H9 (cell line): ENCODE results near the gene SBF1. TPM values are rescaled to one million over a fixed set of nuclear protein-coding genes. Genes with fewer than 3 reads are reported as not detected.

Source experiments
- DNase-seq: peaks from one replicate; pipeline ENCODE4 v3.0.0-alpha.2; 2017
- H2AFZ ChIP-seq: one replicate; pipeline ENCODE4 v1.6.1; 2013; ENCODE audit warnings: mild to moderate bottlenecking, low read length, control low read depth, moderate library complexity
- H2AK5ac ChIP-seq: 2 replicates; pipeline ENCODE4 v1.6.1; 2013; ENCODE audit warnings: low read length, control low read depth, mixed read lengths; ENCODE audit not compliant: insufficient read length
- H2BK120ac ChIP-seq: one replicate; pipeline ENCODE4 v1.6.1; 2013; ENCODE audit warnings: low read depth, mild to moderate bottlenecking, low read length, control low read depth, inconsistent platforms; ENCODE audit not compliant: poor library complexity, severe bottlenecking
- H2BK12ac ChIP-seq: 2 replicates; pipeline ENCODE4 v1.6.1; 2013; ENCODE audit warnings: low read length, control low read depth, mixed read lengths, low read depth; ENCODE audit not compliant: insufficient read length
- H2BK15ac ChIP-seq: 2 replicates; pipeline ENCODE4 v1.6.1; 2013; ENCODE audit warnings: low read depth, low read length, control low read depth
- H2BK20ac ChIP-seq: one replicate; pipeline ENCODE4 v1.6.1; 2013; ENCODE audit warnings: low read depth, mild to moderate bottlenecking, low read length, control low read depth, inconsistent platforms; ENCODE audit not compliant: poor library complexity, severe bottlenecking
- H2BK5ac ChIP-seq: 2 replicates; pipeline ENCODE4 v1.6.1; 2013; ENCODE audit warnings: low read length, control low read depth, mixed read lengths; ENCODE audit not compliant: insufficient read length
- H3K14ac ChIP-seq: 2 replicates; pipeline ENCODE4 v1.6.1; 2013; ENCODE audit warnings: low read length, control low read depth; ENCODE audit not compliant: insufficient read depth
- H3K18ac ChIP-seq: 2 replicates; pipeline ENCODE4 v1.6.1; 2013; ENCODE audit warnings: low read depth, mild to moderate bottlenecking, mixed read lengths, low read length, control low read depth; ENCODE audit not compliant: insufficient read length
- H3K23ac ChIP-seq: 2 replicates; pipeline ENCODE4 v1.6.1; 2013; ENCODE audit warnings: low read length, control low read depth, mixed read lengths, low read depth; ENCODE audit not compliant: insufficient read length
- H3K23me2 ChIP-seq: 2 replicates; pipeline ENCODE4 v1.6.1; 2013; ENCODE audit warnings: low read depth, mild to moderate bottlenecking, mixed read lengths, low read length, control low read depth; ENCODE audit not compliant: insufficient read length, poor library complexity, severe bottlenecking
- H3K27ac ChIP-seq: 2 replicates; pipeline ENCODE4 v1.5.1; 2013; ENCODE audit warnings: low read length, control low read depth, mixed read lengths, low read depth; ENCODE audit not compliant: insufficient read length
- H3K27me3 ChIP-seq: 2 replicates; pipeline ENCODE4 v1.6.1; 2013; ENCODE audit warnings: low read length, control low read depth, inconsistent platforms; ENCODE audit not compliant: insufficient read depth
- H3K4ac ChIP-seq: 2 replicates; pipeline ENCODE4 v1.6.1; 2013; ENCODE audit warnings: low read depth, mild to moderate bottlenecking, control low read depth, inconsistent platforms, low read length, moderate library complexity
- H3K4me1 ChIP-seq: 2 replicates; pipeline ENCODE4 v1.6.1; 2013; ENCODE audit warnings: low read length, control low read depth, inconsistent platforms; ENCODE audit not compliant: insufficient read depth
- H3K4me2 ChIP-seq: 2 replicates; pipeline ENCODE4 v1.6.1; 2013; ENCODE audit warnings: low read length, control low read depth, mixed read lengths; ENCODE audit not compliant: insufficient read length, insufficient read depth
- H3K56ac ChIP-seq: 2 replicates; pipeline ENCODE4 v1.6.1; 2013; ENCODE audit warnings: low read depth, mild to moderate bottlenecking, mixed read lengths, low read length, control low read depth; ENCODE audit not compliant: insufficient read length
- H3K79me1 ChIP-seq: 2 replicates; pipeline ENCODE4 v1.6.1; 2013; ENCODE audit warnings: low read depth, mild to moderate bottlenecking, moderate library complexity, low read length, control low read depth, inconsistent platforms; ENCODE audit not compliant: insufficient read depth, poor library complexity, severe bottlenecking
- H3K79me2 ChIP-seq: 2 replicates; pipeline ENCODE4 v1.6.1; 2013; ENCODE audit warnings: low read length, control low read depth, inconsistent platforms; ENCODE audit not compliant: insufficient read depth
- H3K9ac ChIP-seq: 2 replicates; pipeline ENCODE4 v1.6.1; 2013; ENCODE audit warnings: low read length, control low read depth, mixed read lengths; ENCODE audit not compliant: insufficient read length; ENCODE audit errors: extremely low read depth
- H3K9me3 ChIP-seq: one replicate; pipeline ENCODE4 v1.6.1; 2013; ENCODE audit warnings: low read depth, low read length, inconsistent platforms; ENCODE audit not compliant: control insufficient read depth
- H3T11ph ChIP-seq: one replicate; pipeline ENCODE4 v1.6.1; 2013; ENCODE audit warnings: mild to moderate bottlenecking, low read length, control low read depth, inconsistent platforms
- H4K20me1 ChIP-seq: one replicate; pipeline ENCODE4 v1.6.1; 2013; ENCODE audit not compliant: control insufficient read depth, insufficient read length, insufficient read depth
- H4K5ac ChIP-seq: 2 replicates; pipeline ENCODE4 v1.6.1; 2013; ENCODE audit warnings: low read depth, mild to moderate bottlenecking, mixed read lengths, low read length, control low read depth; ENCODE audit not compliant: insufficient read length
- H4K8ac ChIP-seq: replicated peaks from 2 replicates; pipeline ENCODE4 v1.6.1; 2013; ENCODE audit warnings: low read length, control low read depth, mixed read lengths, low read depth; ENCODE audit not compliant: insufficient read length
- H4K91ac ChIP-seq: 2 replicates; pipeline ENCODE4 v1.6.1; 2013; ENCODE audit warnings: low read depth, mild to moderate bottlenecking, moderate library complexity, mixed read lengths, low read length, control low read depth; ENCODE audit not compliant: insufficient read length
- H3K27ac Mint-ChIP-seq, 3 experiments: 2 replicates in 2 of 3; 3 replicates in 1 of 3; pipeline ENCODE4 v1.8.0; 2020 to 2021; ENCODE audit warnings: mixed read lengths in 3 of 3, mild to moderate bottlenecking in 1 of 3, moderate library complexity in 1 of 3
- H3K27me3 Mint-ChIP-seq: 2 replicates; pipeline ENCODE4 v1.8.0; 2021; ENCODE audit warnings: low read depth, mild to moderate bottlenecking, moderate library complexity, mixed read lengths
- H3K36me3 Mint-ChIP-seq, 3 experiments: 2 replicates in 2 of 3; 3 replicates in 1 of 3; pipeline ENCODE4 v1.8.0; 2020 to 2021; ENCODE audit warnings: low read depth in 3 of 3, mixed read lengths in 3 of 3; ENCODE audit not compliant: insufficient read depth in 1 of 3
- H3K4me1 Mint-ChIP-seq, 2 experiments: 2 replicates each; pipeline ENCODE4 v1.8.0; 2020; ENCODE audit warnings: mixed read lengths in 2 of 2
- H3K4me3 Mint-ChIP-seq, 2 experiments: 2 replicates in 1 of 2; 3 replicates in 1 of 2; pipeline ENCODE4 v1.8.0; 2020 to 2021; ENCODE audit warnings: mild to moderate bottlenecking in 2 of 2, mixed read lengths in 2 of 2, moderate library complexity in 1 of 2
- H3K9me3 Mint-ChIP-seq, 2 experiments: 2 replicates in 1 of 2; 3 replicates in 1 of 2; pipeline ENCODE4 v1.8.0; 2020; ENCODE audit warnings: mild to moderate bottlenecking in 2 of 2, mixed read lengths in 2 of 2, moderate library complexity in 1 of 2
- CTCF ChIP-seq: fragments of 200-600 bp; sonication (generic); conservative IDR thresholded peaks from 3 replicates; pipeline ENCODE4 v1.8.0; 2021; ENCODE audit warnings: antibody characterized with exemption, mild to moderate bottlenecking
- WGBS: extraction: QIAGEN DNeasy Blood & Tissue Kit; methylation state at CpG from one replicate; pipeline ENCODE4 v1.1.7; 2013; ENCODE audit warnings: missing lambda C conversion rate, low lambda C conversion rate, mixed read lengths; ENCODE audit not compliant: insufficient read length; ENCODE audit errors: extremely low coverage; 5-methylcytosine and 5-hydroxymethylcytosine counted together
- total RNA-seq: library from RNA; stranded (reverse); gene quantifications from 2 replicates; pipeline ENCODE4 v1.2.1, GENCODE V29; 2021

The SBF1 gene
- total RNA-seq, 1 experiment from 2014 or later = 69.8 TPM

DNA sequence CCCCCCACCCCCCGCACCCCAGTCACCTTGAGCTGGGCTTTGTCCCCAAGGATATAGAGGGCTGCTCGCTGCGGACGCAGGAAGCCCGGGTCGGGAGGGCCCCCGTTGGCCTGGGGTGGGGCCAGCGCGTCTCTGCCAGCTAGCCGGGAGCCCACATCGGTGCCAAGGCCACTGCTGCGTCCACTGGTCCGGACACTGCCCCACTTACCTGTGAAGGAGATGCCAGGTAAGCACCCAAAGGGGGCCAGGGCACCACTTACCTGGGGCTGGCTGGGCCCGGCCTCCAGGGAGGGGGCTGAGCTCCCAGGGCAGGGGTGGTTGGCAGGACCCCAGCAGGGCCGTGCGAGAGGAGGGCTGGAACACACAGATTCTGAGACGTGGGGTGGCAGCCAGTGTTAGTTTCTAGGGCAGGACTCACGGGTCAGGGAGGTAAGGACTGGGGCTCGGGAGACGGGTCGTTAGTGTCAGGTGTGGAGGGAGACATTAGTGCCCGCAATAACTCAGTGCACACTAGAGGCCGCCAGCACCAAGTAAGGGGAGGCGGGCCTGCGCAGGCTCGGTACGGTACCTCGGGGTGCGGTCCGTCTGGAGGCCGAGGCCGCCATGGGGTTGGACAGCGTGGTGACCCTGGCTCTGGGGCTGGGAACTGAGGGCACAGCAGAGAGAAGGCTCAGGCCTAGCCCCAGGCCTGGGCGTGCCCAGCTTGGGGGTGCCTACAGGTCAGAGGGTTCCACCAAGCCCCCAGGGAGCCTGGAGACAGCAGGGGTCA, 18.2 kb downstream of the SBF1 start:
- H4K8ac ChIP-seq = no peak overlapping the region
- H2BK20ac ChIP-seq = no peak overlapping the region
- no peaks in the 10 kb centered on the region for H3K4me1 ChIP-seq
- no peak overlapping the region for H3K23ac ChIP-seq
- no peak overlapping the region for H2AFZ ChIP-seq
- H3K4ac ChIP-seq = no peak overlapping the region
- peak; percentile 61 for TF ChIP-seq CTCF
- H2BK5ac ChIP-seq = no peak overlapping the region
- H3K18ac ChIP-seq = no peak overlapping the region
- peaks cover 5% of the 10 kb centered on the region for H4K20me1 ChIP-seq
- peak; percentile 53 for DNase-seq
- no peak overlapping the region for H3K56ac ChIP-seq
- H3K27ac ChIP-seq = no peak overlapping the region
- no peak overlapping the region for H3K14ac ChIP-seq
- no peak overlapping the region for H3K9ac ChIP-seq
- H3K27me3 ChIP-seq = no peaks in the 10 kb centered on the region
- H3T11ph ChIP-seq = no peak overlapping the region
- no peaks in the 10 kb centered on the region for H3K79me1 ChIP-seq
- no CpG with 5 or more reads among the region's 34 CpGs for WGBS
- Mint-ChIP-seq H3K36me3 (peaks cover 27 to 74% (median 70%) of the 10 kb centered on the region in 3 experiments), H3K4me3 (no peak overlapping the region), H3K9me3 (no peaks in the 10 kb centered on the region; a peak in 1 of 5 replicates), H3K4me1 (no peaks in the 10 kb centered on the region), H3K27me3 (no peaks in the 10 kb centered on the region), H3K27ac (peak overlapping the region in 1 of 3 experiments; percentile 73; a peak in 2 of 7 replicates)
- no peak overlapping the region for H2BK12ac ChIP-seq
- H4K5ac ChIP-seq = no peak overlapping the region
- H3K4me2 ChIP-seq = no peak overlapping the region
- no peak overlapping the region for H2BK120ac ChIP-seq
- H4K91ac ChIP-seq = no peak overlapping the region
- no peak overlapping the region for H2AK5ac ChIP-seq
- no peaks in the 10 kb centered on the region for H3K79me2 ChIP-seq
- no peak overlapping the region for H2BK15ac ChIP-seq
- no peaks in the 10 kb centered on the region for H3K9me3 ChIP-seq
- H3K23me2 ChIP-seq = no peaks in the 10 kb centered on the region
